HepG2 (cell line): ENCODE data around the gene IGLON5. TPM values are rescaled to one million over a fixed set of nuclear protein-coding genes. Genes with fewer than 3 reads are reported as not detected.
A peak's percentile ranks its signal among the peaks of the same experiment; 100 is the strongest.

Experiments used
- ELF4 ChIP-seq: sonication (generic); formaldehyde crosslinking; IDR thresholded peaks from 2 replicates; pipeline ENCODE4 v1.5.0; 2020; ENCODE audit warnings: missing genetic modification reagents, mild to moderate bottlenecking, moderate library complexity, borderline replicate concordance
- FOXP1 ChIP-seq, 2 experiments: fragments of 450-650 bp in 1 of 2; IDR thresholded peaks; 2 replicates each; pipeline ENCODE4 v1.6.1; 2017 to 2018; ENCODE audit warnings: antibody characterized with exemption in 1 of 2
- GFI1 ChIP-seq: sonication (generic); formaldehyde crosslinking; IDR thresholded peaks from 2 replicates; pipeline ENCODE4 v1.5.0; 2020; ENCODE audit warnings: missing genetic modification reagents, mild to moderate bottlenecking, borderline replicate concordance
- HMG20A ChIP-seq: IDR thresholded peaks from 2 replicates; pipeline ENCODE4 v1.6.1; 2016; ENCODE audit warnings: borderline replicate concordance
- HNF4A ChIP-seq: sonication (generic); formaldehyde crosslinking; IDR thresholded peaks from 2 replicates; pipeline ENCODE4 v1.4.0; 2020; ENCODE audit warnings: missing genetic modification reagents
- MTERF4 ChIP-seq: sonication (generic); formaldehyde crosslinking; IDR thresholded peaks from 2 replicates; pipeline ENCODE4 v1.8.0; 2023; ENCODE audit warnings: mild to moderate bottlenecking, missing genetic modification reagents
- NFRKB ChIP-seq: fragments of 450-650 bp; IDR thresholded peaks from 2 replicates; pipeline ENCODE4 v1.6.1; 2017
- PPARG ChIP-seq: conservative IDR thresholded peaks from 2 replicates; pipeline ENCODE4 v1.6.1; 2016; ENCODE audit warnings: missing biosample characterization, missing genetic modification reagents
- RBFOX2 ChIP-seq: fragments of 200-400 bp; formaldehyde crosslinking; IDR thresholded peaks from 2 replicates; pipeline ENCODE4 v1.6.1; 2017; ENCODE audit warnings: low read depth, mild to moderate bottlenecking, low read length
- RFX5 ChIP-seq: IDR thresholded peaks from 2 replicates; pipeline ENCODE4 v1.6.1; 2011; ENCODE audit warnings: low read depth, low read length, improper control_type of control experiment
- SP2 ChIP-seq: sonication (generic); formaldehyde crosslinking; IDR thresholded peaks from 2 replicates; pipeline ENCODE4 v1.5.1; 2020; ENCODE audit warnings: mild to moderate bottlenecking, missing genetic modification reagents
- SP5 ChIP-seq: IDR thresholded peaks from 2 replicates; pipeline ENCODE4 v1.6.1; 2016; ENCODE audit warnings: low read depth, borderline replicate concordance
- TARDBP ChIP-seq: sonication (generic); formaldehyde crosslinking; IDR thresholded peaks from 2 replicates; pipeline ENCODE4 v1.8.0; 2022; ENCODE audit warnings: mild to moderate bottlenecking, missing genetic modification reagents
- WIZ ChIP-seq: sonication (generic); formaldehyde crosslinking; IDR thresholded peaks from 2 replicates; pipeline ENCODE4 v1.5.1; 2020; ENCODE audit warnings: mild to moderate bottlenecking, missing genetic modification reagents
- ZBTB26 ChIP-seq: IDR thresholded peaks from 2 replicates; pipeline ENCODE4 v1.6.1; 2016; ENCODE audit warnings: missing compliant biosample characterization, missing genetic modification reagents, borderline replicate concordance
- ZBTB43 ChIP-seq: sonication (generic); formaldehyde crosslinking; conservative IDR thresholded peaks from 2 replicates; pipeline ENCODE4 v1.4.0; 2020; ENCODE audit warnings: missing genetic modification reagents
- ZFAT ChIP-seq: sonication (generic); formaldehyde crosslinking; conservative IDR thresholded peaks from 2 replicates; pipeline ENCODE4 v1.8.1; 2023; ENCODE audit warnings: missing genetic modification reagents, inconsistent platforms
- ZKSCAN1 ChIP-seq: fragments of 150-350 bp; IDR thresholded peaks from 2 replicates; pipeline ENCODE4 v1.6.1; 2014; ENCODE audit warnings: low read length
- ZNF460 ChIP-seq: sonication (generic); formaldehyde crosslinking; IDR thresholded peaks from 2 replicates; pipeline ENCODE4 v1.5.1; 2020; ENCODE audit warnings: missing genetic modification reagents, mild to moderate bottlenecking, borderline replicate concordance
- ZNF530 ChIP-seq: sonication (generic); formaldehyde crosslinking; IDR thresholded peaks from 2 replicates; pipeline ENCODE4 v1.5.0; 2020; ENCODE audit warnings: low read depth, mild to moderate bottlenecking, missing genetic modification reagents
- ZNF549 ChIP-seq: sonication (generic); formaldehyde crosslinking; IDR thresholded peaks from 2 replicates; pipeline ENCODE4 v1.5.0; 2020; ENCODE audit warnings: missing genetic modification reagents
- polyA plus RNA-seq, 8 experiments: library from polyadenylated mRNA; depleted of rRNA in 3 of 8; stranded (reverse) in 7 of 8; unstranded in 1 of 8; fragments of >200 nt; fragmentation: Illumina TruSeq in 4 of 8; extraction: Trizol in 4 of 8; gene quantifications; 2 replicates each; pipeline versions ENCODE4 v1.2.1 to v1.2.3, GENCODE V29; 2011 to 2016; ENCODE audit warnings: low read depth in 4 of 8, missing spikeins in 1 of 8, mixed read lengths in 1 of 8; ENCODE audit not compliant: insufficient read depth in 1 of 8
- total RNA-seq, 5 experiments: library from RNA; depleted of rRNA; stranded (reverse); fragments of >200 nt; fragmentation: Illumina TruSeq; extraction: Trizol; gene quantifications; 2 replicates each; pipeline ENCODE4 v1.2.3, GENCODE V29; 2016; ENCODE audit warnings: low read depth in 1 of 5
- TF ChIP-seq, protein P1 (sequence below): sonication (generic); formaldehyde crosslinking; IDR thresholded peaks from 2 replicates; pipeline ENCODE4 v1.4.0; 2020; ENCODE audit warnings: missing genetic modification reagents
- TF ChIP-seq, protein P2 (sequence below): sonication (generic); formaldehyde crosslinking; IDR thresholded peaks from 2 replicates; pipeline ENCODE4 v1.4.0; 2020; ENCODE audit warnings: missing genetic modification reagents, borderline replicate concordance

Gene IGLON5
- total and polyA plus RNA-seq, 2 of the 13 experiments (the other 11 are each of a cell fraction or from before 2014, with no cell fraction given) = 0.04 to 5.7 TPM

DNA sequence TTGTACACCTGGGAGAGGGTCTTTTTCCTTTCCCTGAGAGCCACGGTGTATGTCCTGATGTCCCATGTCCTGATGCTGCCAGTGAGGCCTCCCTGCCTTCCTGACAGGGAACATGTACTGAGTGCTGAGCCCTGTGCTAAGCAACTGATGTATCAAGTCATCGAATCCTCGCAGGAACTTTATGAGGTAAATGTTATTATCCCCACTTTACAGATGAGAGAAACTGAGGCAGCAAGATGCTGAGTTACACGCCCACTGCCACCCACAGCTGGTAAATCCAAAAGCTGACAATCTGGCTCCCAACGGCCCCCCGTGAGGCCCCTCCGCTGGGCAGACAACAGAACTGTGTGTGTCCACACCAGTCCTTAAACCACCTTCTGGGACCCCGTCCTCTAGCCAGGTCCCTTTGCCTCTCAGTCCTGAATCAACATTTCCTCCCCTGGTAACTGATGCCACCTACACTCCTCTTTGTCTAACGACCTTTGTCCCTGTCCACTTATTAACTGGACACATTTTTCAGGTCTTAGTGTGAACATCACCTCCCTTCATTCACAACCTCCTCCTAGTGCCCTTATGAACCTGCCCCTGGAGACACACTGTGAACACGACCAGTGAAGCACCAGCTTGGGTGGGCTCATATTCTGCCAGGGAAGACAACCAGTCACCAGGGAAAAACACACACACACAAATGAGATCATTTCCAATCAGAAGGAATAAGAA lies 35.9 kb downstream of the IGLON5 start (continued):
- TF ChIP-seq ZBTB43 (CRISPR knock-in tag) (peak; percentile 74; the same call in 1 of the 2 replicates), ZNF460 (CRISPR knock-in tag) (no peak), HNF4A (CRISPR knock-in tag) (peak; percentile 75), SP2 (CRISPR knock-in tag) (no peak), NFRKB (no peak), WIZ (CRISPR knock-in tag) (no peak), MTERF4 (CRISPR knock-in tag) (no peak), RBFOX2 (peak; percentile 41), ELF4 (CRISPR knock-in tag) (no peak), ZNF530 (CRISPR knock-in tag) (no peak), ZKSCAN1 (no peak), ZNF549 (peak; percentile 88; the same call in 1 of the 2 replicates), RFX5 (no peak; the same call in 1 of the 2 replicates), HMG20A (CRISPR knock-in tag) (no peak), PPARG (CRISPR knock-in tag) (peak; percentile 30; the same call in 1 of the 2 replicates), SP5 (0 out of 2 replicates have a peak, but pooled peaks have one; percentile 29), FOXP1 (IDR thresholded peaks at IDR 0.05) (no peak), FOXP1 (CRISPR knock-in tag; IDR thresholded peaks at IDR 0.05) (no peak), ZFAT (no peak), GFI1 (no peak), ZBTB26 (no peak), TARDBP (CRISPR knock-in tag) (peak; percentile 42)
- TF ChIP-seq, protein P1, sequence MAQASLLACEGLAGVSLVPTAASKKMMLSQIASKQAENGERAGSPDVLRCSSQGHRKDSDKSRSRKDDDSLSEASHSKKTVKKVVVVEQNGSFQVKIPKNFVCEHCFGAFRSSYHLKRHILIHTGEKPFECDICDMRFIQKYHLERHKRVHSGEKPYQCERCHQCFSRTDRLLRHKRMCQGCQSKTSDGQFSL (CRISPR knock-in tag) = 0 out of 2 replicates have a peak, but pooled peaks have one; percentile 22
- TF ChIP-seq, protein P2, sequence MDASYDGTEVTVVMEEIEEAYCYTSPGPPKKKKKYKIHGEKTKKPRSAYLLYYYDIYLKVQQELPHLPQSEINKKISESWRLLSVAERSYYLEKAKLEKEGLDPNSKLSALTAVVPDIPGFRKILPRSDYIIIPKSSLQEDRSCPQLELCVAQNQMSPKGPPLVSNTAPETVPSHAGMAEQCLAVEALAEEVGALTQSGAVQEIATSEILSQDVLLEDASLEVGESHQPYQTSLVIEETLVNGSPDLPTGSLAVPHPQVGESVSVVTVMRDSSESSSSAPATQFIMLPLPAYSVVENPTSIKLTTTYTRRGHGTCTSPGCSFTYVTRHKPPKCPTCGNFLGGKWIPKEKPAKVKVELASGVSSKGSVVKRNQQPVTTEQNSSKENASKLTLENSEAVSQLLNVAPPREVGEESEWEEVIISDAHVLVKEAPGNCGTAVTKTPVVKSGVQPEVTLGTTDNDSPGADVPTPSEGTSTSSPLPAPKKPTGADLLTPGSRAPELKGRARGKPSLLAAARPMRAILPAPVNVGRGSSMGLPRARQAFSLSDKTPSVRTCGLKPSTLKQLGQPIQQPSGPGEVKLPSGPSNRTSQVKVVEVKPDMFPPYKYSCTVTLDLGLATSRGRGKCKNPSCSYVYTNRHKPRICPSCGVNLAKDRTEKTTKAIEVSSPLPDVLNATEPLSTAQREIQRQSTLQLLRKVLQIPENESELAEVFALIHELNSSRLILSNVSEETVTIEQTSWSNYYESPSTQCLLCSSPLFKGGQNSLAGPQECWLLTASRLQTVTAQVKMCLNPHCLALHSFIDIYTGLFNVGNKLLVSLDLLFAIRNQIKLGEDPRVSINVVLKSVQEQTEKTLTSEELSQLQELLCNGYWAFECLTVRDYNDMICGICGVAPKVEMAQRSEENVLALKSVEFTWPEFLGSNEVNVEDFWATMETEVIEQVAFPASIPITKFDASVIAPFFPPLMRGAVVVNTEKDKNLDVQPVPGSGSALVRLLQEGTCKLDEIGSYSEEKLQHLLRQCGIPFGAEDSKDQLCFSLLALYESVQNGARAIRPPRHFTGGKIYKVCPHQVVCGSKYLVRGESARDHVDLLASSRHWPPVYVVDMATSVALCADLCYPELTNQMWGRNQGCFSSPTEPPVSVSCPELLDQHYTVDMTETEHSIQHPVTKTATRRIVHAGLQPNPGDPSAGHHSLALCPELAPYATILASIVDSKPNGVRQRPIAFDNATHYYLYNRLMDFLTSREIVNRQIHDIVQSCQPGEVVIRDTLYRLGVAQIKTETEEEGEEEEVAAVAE (CRISPR knock-in tag) = peak; percentile 29; the same call in 1 of the 2 replicates
